HL-60 (cell line): Measurements from ENCODE around the gene SLC22A23.

Source experiments
- DNase-seq, 2 experiments: peaks; one replicate each; pipeline ENCODE4 v3.0.0-alpha.2; 2010 to 2020; ENCODE audit warnings: low read depth in 1 of 2, low spot score in 1 of 2
- H3K27ac ChIP-seq: fragments of 250-450 bp; sonication (Bioruptor Pico); replicated peaks from 2 replicates; pipeline ENCODE4 v1.5.1; 2020; ENCODE audit warnings: mild to moderate bottlenecking, moderate library complexity
- H3K27me3 ChIP-seq: fragments of 250-450 bp; sonication (Bioruptor Pico); 2 replicates; pipeline ENCODE4 v1.5.1; 2021; ENCODE audit warnings: mild to moderate bottlenecking, moderate library complexity; ENCODE audit not compliant: insufficient read depth, poor library complexity, severe bottlenecking
- H3K4me3 ChIP-seq: replicated peaks from 2 replicates; pipeline ENCODE4 v1.5.1; 2011; ENCODE audit warnings: mild to moderate bottlenecking, control low read depth, low read length; ENCODE audit not compliant: insufficient read depth
- CTCF ChIP-seq: IDR thresholded peaks from one replicate; pipeline ENCODE4 v1.5.1; 2011; ENCODE audit warnings: low read length, control low read depth, inconsistent platforms; ENCODE audit not compliant: insufficient read depth
- GABPA ChIP-seq: IDR thresholded peaks from 2 replicates; pipeline ENCODE4 v1.6.1; 2012; ENCODE audit warnings: low read depth
- POLR2AphosphoS5 ChIP-seq: IDR thresholded peaks from 2 replicates; pipeline ENCODE4 v1.6.1; 2012; ENCODE audit warnings: low read depth
- REST ChIP-seq: IDR thresholded peaks from 2 replicates; pipeline ENCODE4 v1.6.1; 2012; ENCODE audit warnings: low read depth; ENCODE audit not compliant: insufficient replicate concordance
- SPI1 ChIP-seq: IDR thresholded peaks from 2 replicates; pipeline ENCODE4 v1.6.1; 2012; ENCODE audit warnings: low read depth, mild to moderate bottlenecking, borderline replicate concordance

Gene SLC22A23

GRCh38 chr6:3308106-3308505 is 148.7 kb downstream of the SLC22A23 start:
- no peak for DNase-seq
- Histone ChIP-seq H3K27me3 (no peaks in the 10 kb centered on the region), H3K4me3 (no peak overlapping the region), H3K27ac (no peak overlapping the region)
- no peak for TF ChIP-seq CTCF
- no peak for TF ChIP-seq POLR2AphosphoS5
- TF ChIP-seq GABPA, result no peak

- DNase-seq, result no peak
- H3K27me3 ChIP-seq, result no peaks in the 10 kb centered on the region
- H3K4me3 ChIP-seq, result no peak overlapping the region
- no peak overlapping the region for H3K27ac ChIP-seq
- TF ChIP-seq GABPA (no peak), SPI1 (no peak), CTCF (no peak), POLR2AphosphoS5 (no peak), REST (no peak)
These were observed 149.4 kb downstream of the SLC22A23 start for GRCh38 chr6:3307436-3307835.

- TF ChIP-seq REST (no peak), SPI1 (no peak), POLR2AphosphoS5 (no peak), CTCF (no peak), GABPA (no peak)
- H3K27me3 ChIP-seq, result no peaks in the 10 kb centered on the region
- H3K4me3 ChIP-seq, result no peak overlapping the region
- H3K27ac ChIP-seq, result no peak overlapping the region
- no peak for DNase-seq
These were observed 150.0 kb downstream of the SLC22A23 start for GRCh38 chr6:3306848-3307247.

GRCh38 chr6:3305831-3306230 is 151.0 kb downstream of the SLC22A23 start:
- Histone ChIP-seq H3K4me3 (no peak overlapping the region), H3K27ac (no peak overlapping the region), H3K27me3 (no peaks in the 10 kb centered on the region)
- TF ChIP-seq CTCF, result no peak
- TF ChIP-seq SPI1, result no peak
- no peak for TF ChIP-seq GABPA
- TF ChIP-seq REST, result no peak
- no peak for DNase-seq
